PFSK-1 (cell line): Measurements from ENCODE around the gene MSLN.

Experiments used
- POLR2AphosphoS5 ChIP-seq: IDR thresholded peaks from 2 replicates; pipeline ENCODE4 v1.6.1; 2012; ENCODE audit warnings: low read depth, mild to moderate bottlenecking, control low read depth, low read length, moderate library complexity
- SIN3A ChIP-seq: IDR thresholded peaks from 2 replicates; pipeline ENCODE4 v1.6.1; 2012; ENCODE audit warnings: mild to moderate bottlenecking, low read length, moderate library complexity, borderline replicate concordance; ENCODE audit not compliant: insufficient read depth
- TF ChIP-seq, protein P1 (sequence below), 2 experiments: IDR thresholded peaks; 2 replicates each; pipeline versions ENCODE4 v1.6.1 to v1.8.0; 2011 to 2012; ENCODE audit warnings: low read depth in 2 of 2, low read length in 2 of 2, control low read depth in 1 of 2, inconsistent platforms in 1 of 2, mild to moderate bottlenecking in 1 of 2, moderate library complexity in 1 of 2; ENCODE audit not compliant: insufficient read depth in 1 of 2

DNA sequence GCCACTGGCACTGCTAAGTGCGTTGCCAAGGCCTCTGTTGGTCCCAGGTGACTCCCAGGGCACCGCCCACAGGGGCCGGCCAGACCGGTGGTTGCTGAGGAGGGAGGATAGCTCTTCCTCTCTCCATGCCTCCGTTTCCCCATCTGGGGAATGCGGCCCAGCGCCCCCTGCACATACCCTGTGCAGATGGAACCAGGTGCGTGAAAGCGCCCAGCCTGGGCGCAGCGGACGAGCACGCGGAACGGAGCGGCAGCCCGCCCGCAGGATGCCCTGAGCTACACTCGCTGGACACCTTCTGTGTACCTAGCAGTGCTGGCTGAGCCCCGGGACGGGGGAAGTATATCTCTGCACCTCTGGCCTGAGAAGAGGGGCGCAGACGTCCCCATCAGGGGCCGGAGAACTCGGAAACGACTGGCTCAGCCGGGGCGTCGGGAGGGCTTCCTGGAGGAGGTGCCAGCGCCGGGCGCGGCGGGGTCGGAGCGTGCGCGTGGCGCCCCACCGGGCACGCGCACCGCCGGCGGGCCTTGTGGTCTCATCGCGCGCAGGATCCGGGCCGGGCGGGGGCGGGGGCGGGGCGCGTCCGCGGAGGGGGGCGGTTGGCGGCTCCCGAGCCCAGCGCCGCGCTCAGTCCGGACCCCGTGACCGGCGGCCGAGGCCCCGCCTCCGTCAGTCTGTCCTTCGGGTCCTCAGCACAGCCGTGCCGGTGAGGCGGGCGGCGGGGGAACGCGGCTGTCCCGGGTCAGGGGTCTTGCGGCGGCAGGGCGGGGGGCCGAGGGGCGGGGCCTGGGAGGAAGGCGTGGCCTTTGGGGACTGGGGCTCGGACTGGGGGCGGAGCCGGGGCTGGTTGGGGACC is 33.9 kb upstream of the MSLN start, which contains the start of the genes CCDC78 and HAGHL:
- no peak for TF ChIP-seq POLR2AphosphoS5
- TF ChIP-seq, protein P1, sequence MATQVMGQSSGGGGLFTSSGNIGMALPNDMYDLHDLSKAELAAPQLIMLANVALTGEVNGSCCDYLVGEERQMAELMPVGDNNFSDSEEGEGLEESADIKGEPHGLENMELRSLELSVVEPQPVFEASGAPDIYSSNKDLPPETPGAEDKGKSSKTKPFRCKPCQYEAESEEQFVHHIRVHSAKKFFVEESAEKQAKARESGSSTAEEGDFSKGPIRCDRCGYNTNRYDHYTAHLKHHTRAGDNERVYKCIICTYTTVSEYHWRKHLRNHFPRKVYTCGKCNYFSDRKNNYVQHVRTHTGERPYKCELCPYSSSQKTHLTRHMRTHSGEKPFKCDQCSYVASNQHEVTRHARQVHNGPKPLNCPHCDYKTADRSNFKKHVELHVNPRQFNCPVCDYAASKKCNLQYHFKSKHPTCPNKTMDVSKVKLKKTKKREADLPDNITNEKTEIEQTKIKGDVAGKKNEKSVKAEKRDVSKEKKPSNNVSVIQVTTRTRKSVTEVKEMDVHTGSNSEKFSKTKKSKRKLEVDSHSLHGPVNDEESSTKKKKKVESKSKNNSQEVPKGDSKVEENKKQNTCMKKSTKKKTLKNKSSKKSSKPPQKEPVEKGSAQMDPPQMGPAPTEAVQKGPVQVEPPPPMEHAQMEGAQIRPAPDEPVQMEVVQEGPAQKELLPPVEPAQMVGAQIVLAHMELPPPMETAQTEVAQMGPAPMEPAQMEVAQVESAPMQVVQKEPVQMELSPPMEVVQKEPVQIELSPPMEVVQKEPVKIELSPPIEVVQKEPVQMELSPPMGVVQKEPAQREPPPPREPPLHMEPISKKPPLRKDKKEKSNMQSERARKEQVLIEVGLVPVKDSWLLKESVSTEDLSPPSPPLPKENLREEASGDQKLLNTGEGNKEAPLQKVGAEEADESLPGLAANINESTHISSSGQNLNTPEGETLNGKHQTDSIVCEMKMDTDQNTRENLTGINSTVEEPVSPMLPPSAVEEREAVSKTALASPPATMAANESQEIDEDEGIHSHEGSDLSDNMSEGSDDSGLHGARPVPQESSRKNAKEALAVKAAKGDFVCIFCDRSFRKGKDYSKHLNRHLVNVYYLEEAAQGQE (IDR thresholded peaks at IDR 0.05; ENCODE audit: insufficient read depth in 1 of 2, low read depth in 2 of 2, low read length in 2 of 2): no peak
- TF ChIP-seq SIN3A: no peak
